Measurements from ENCODE around the gene C1RL.

C1RL gene

GRCh38 chr12:7096006-7096932, 12.7 kb downstream of the C1RL start:
- H3K9me3 ChIP-seq (ENCODE audit: control insufficient read depth in 5 of 5, low read length in 5 of 5): no peaks in the 10 kb centered on the region
- peaks cover 5 to 24% (median 19%) of the 10 kb centered on the region in 5 donors for H3K4me1 ChIP-seq (ENCODE audit: control insufficient read depth in 5 of 5, insufficient read depth in 5 of 5, low read length in 5 of 5)

GRCh38 chr12:7093892-7094291, 15.1 kb downstream of the C1RL start:
- H3K4me3 ChIP-seq (ENCODE audit: low read depth in 1 of 5, low read length in 5 of 5): no peak overlapping the region
- no peak overlapping the region for H3K27ac ChIP-seq (ENCODE audit: low read depth, low read length)
- no peaks in the 10 kb centered on the region for H3K9me3 ChIP-seq (ENCODE audit: control insufficient read depth in 5 of 5, low read length in 5 of 5)
- peaks cover 3 to 13% (median 10%) of the 10 kb centered on the region in 5 donors for H3K36me3 ChIP-seq (ENCODE audit: control insufficient read depth in 5 of 5, insufficient read depth in 5 of 5, low read length in 5 of 5)
- no peak overlapping the region for H3K9ac ChIP-seq (ENCODE audit: low read length in 5 of 5)
- peaks cover 0 to 6% (median 0%) of the 10 kb centered on the region in 5 donors for H3K27me3 ChIP-seq (ENCODE audit: control insufficient read depth in 5 of 5, insufficient read depth in 4 of 5, low read length in 5 of 5)
- peaks cover 5 to 41% (median 32%) of the 10 kb centered on the region in 5 donors for H3K4me1 ChIP-seq (ENCODE audit: control insufficient read depth in 5 of 5, insufficient read depth in 5 of 5, low read length in 5 of 5)

More at GRCh38 chr12:7096006-7096932, 12.7 kb downstream of the C1RL start:
- H3K27ac ChIP-seq (ENCODE audit: low read depth, low read length): no peak overlapping the region
- H3K4me3 ChIP-seq (ENCODE audit: low read depth in 1 of 5, low read length in 5 of 5): no peak overlapping the region
- peaks cover 0 to 6% (median 0%) of the 10 kb centered on the region in 5 donors for H3K27me3 ChIP-seq (ENCODE audit: control insufficient read depth in 5 of 5, insufficient read depth in 4 of 5, low read length in 5 of 5)
- H3K36me3 ChIP-seq (ENCODE audit: control insufficient read depth in 5 of 5, insufficient read depth in 5 of 5, low read length in 5 of 5): peaks cover 6 to 16% (median 12%) of the 10 kb centered on the region in 5 donors
- no peak overlapping the region for H3K9ac ChIP-seq (ENCODE audit: low read length in 5 of 5)

DNA sequence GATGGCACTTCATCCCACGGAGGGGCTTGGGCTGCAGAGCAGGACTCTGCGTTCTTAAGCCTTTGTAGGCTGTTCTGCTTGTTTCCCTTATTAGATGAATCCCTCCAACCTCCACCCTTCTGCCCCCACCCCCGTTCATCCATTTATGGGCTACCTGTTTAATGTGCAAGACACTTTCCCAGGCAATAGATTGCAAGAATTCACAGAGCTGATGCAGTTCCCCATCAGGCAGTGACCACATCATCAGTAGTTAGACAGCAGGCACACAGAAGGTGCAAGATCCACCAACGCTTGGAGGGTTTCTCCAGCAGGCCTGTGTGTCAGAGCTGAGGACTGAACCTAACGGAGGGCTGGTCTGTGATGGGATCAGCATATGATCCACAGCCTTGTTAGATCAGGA, 15.5 kb downstream of the C1RL start:
- Histone ChIP-seq H3K9me3 (ENCODE audit: control insufficient read depth in 5 of 5, low read length in 5 of 5) (no peaks in the 10 kb centered on the region), H3K4me1 (ENCODE audit: control insufficient read depth in 5 of 5, insufficient read depth in 5 of 5, low read length in 5 of 5) (peaks cover 5 to 41% (median 32%) of the 10 kb centered on the region in 5 donors), H3K4me3 (ENCODE audit: low read depth in 1 of 5, low read length in 5 of 5) (no peak overlapping the region), H3K36me3 (ENCODE audit: control insufficient read depth in 5 of 5, insufficient read depth in 5 of 5, low read length in 5 of 5) (peaks cover 2 to 17% (median 13%) of the 10 kb centered on the region in 5 donors), H3K27me3 (ENCODE audit: control insufficient read depth in 5 of 5, insufficient read depth in 4 of 5, low read length in 5 of 5) (peaks cover 0 to 6% (median 0%) of the 10 kb centered on the region in 5 donors), H3K27ac (ENCODE audit: low read depth, low read length) (peak overlapping the region; percentile 88), H3K9ac (ENCODE audit: low read length in 5 of 5) (no peak overlapping the region)

DNA sequence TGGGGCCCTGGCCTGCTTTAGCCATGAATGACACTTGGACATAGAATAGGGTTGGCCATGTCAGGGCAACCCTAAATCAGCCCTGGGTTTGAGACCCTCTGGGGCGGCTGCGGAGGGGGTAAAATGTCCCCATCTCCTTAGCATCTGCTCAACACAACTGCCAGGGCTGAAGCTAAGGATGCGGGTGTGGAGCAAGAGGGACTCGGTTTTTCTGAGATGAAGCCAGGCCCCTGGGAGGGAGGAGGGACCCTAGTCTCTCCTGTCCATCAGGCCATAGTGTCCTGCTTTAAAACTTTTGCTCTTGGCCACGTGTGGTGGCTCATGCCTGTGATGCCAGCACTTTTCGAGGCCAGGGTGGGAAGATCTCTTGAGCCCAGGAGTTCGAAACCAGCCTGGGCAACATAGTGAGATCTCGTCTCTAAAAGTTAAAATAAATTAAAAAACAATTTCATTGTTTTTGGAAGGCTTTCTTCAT, 16.0 kb downstream of the C1RL start:
- H3K9ac ChIP-seq (ENCODE audit: low read length in 5 of 5): peak overlapping the region in 3 of 5 donors; percentile 21 to 62 (median 29)
- H3K27me3 ChIP-seq (ENCODE audit: control insufficient read depth in 5 of 5, insufficient read depth in 4 of 5, low read length in 5 of 5): peaks cover 0 to 6% (median 0%) of the 10 kb centered on the region in 5 donors
- peak overlapping the region; percentile 88 for H3K27ac ChIP-seq (ENCODE audit: low read depth, low read length)
- no peaks in the 10 kb centered on the region for H3K9me3 ChIP-seq (ENCODE audit: control insufficient read depth in 5 of 5, low read length in 5 of 5)
- H3K4me1 ChIP-seq (ENCODE audit: control insufficient read depth in 5 of 5, insufficient read depth in 5 of 5, low read length in 5 of 5): peaks cover 5 to 41% (median 32%) of the 10 kb centered on the region in 5 donors
- H3K4me3 ChIP-seq (ENCODE audit: low read depth in 1 of 5, low read length in 5 of 5): no peak overlapping the region
- H3K36me3 ChIP-seq (ENCODE audit: control insufficient read depth in 5 of 5, insufficient read depth in 5 of 5, low read length in 5 of 5): peaks cover 0 to 18% (median 13%) of the 10 kb centered on the region in 5 donors

DNA sequence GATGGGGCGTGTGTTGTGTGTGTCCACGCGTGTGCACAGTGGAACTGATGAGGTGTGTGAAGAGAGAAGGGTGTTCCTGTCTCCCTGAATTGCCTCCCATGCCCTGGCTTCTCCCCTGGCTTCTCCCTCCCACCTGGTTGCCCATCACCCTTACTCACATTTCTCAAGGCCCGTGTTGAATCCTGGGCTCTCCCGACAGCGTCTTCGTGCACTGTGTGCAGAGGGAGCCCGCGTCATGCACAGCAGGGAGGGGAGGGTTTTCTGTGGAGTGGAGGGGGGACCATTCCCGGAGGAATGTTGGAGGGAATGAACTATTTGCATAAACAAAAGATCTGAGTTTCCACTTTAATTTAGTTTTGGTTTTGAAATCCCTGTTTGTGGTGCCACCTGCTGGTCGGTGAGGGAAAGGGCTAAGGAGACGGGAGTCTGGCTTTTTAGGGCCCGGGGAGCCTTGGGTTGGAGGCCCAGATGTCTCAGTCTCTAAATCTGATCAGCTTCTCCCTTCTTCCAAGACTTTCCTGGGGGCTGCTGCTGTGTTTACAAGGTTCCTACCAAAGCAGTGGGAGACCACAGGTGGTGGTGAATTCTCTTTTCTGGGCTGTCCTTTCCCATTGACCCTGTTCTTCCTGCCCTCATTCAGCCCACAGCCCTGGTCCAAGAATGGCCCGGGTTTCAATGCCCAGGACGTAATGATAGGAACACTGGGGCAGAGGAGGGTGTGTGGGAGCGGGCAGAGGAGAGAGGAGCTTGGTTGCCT, 16.6 kb downstream of the C1RL start, which contains the start of gene C1R:
TSS of gene C1R (minus strand) at position 217 of the 757 bp plus-strand sequence. CDS start at position 160, 57 bp downstream.
- H3K4me1 ChIP-seq (ENCODE audit: control insufficient read depth in 5 of 5, insufficient read depth in 5 of 5, low read length in 5 of 5): peaks cover 5 to 41% (median 32%) of the 10 kb centered on the region in 5 donors
- peaks cover 0 to 6% (median 0%) of the 10 kb centered on the region in 5 donors for H3K27me3 ChIP-seq (ENCODE audit: control insufficient read depth in 5 of 5, insufficient read depth in 4 of 5, low read length in 5 of 5)
- no peaks in the 10 kb centered on the region for H3K9me3 ChIP-seq (ENCODE audit: control insufficient read depth in 5 of 5, low read length in 5 of 5)
- H3K27ac ChIP-seq (ENCODE audit: low read depth, low read length): peak within 1 kb of the TSS; percentile 88
- H3K9ac ChIP-seq (ENCODE audit: low read length in 5 of 5): peak within 1 kb of the TSS; percentile 29 to 73 (median 62)
- H3K36me3 ChIP-seq (ENCODE audit: control insufficient read depth in 5 of 5, insufficient read depth in 5 of 5, low read length in 5 of 5): peaks cover 0 to 19% (median 15%) of the 10 kb centered on the region in 5 donors
- H3K4me3 ChIP-seq (ENCODE audit: low read depth in 1 of 5, low read length in 5 of 5): peak within 1 kb of the TSS; percentile 67 to 80 (median 73)

DNA sequence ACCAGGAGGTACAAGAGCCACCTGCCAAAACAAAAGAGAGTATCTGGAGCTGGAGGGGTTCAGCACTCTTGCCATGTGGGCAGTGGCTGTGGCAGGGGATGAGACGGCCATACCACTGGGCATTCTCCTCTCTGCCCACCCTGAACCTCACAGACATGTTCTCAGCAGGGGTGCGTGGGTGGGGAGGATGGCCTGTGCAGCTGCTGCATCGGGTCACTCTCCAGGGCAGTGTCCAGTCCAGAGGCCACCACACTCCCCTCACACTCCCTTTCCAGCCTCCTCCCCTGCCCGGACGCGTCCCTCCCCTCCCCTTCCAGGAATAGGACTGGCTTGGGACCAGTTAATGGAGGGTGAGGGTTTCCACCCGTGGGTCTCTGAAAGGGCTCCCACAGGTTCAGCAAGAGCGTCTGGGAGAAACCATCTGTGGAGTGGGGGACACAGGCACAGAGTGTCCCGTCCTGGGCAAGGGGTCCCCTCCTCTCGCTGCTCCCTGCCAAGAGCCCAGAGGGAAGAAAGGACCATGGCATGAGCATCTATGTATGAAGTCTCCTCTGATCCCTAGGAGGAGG, 17.3 kb downstream of the C1RL start:
- peaks cover 5 to 41% (median 32%) of the 10 kb centered on the region in 5 donors for H3K4me1 ChIP-seq (ENCODE audit: control insufficient read depth in 5 of 5, insufficient read depth in 5 of 5, low read length in 5 of 5)

GRCh38 chr12:7091171-7091570, 17.8 kb downstream of the C1RL start:
- H3K27ac ChIP-seq (ENCODE audit: low read depth, low read length): peak overlapping the region; percentile 88
- no peaks in the 10 kb centered on the region for H3K9me3 ChIP-seq (ENCODE audit: control insufficient read depth in 5 of 5, low read length in 5 of 5)
- peak overlapping the region in 4 of 5 donors; percentile 26 to 73 (median 46) for H3K9ac ChIP-seq (ENCODE audit: low read length in 5 of 5)
- H3K27me3 ChIP-seq (ENCODE audit: control insufficient read depth in 5 of 5, insufficient read depth in 4 of 5, low read length in 5 of 5): peaks cover 0 to 6% (median 0%) of the 10 kb centered on the region in 5 donors
- peak overlapping the region; percentile 67 to 80 (median 73) for H3K4me3 ChIP-seq (ENCODE audit: low read depth in 1 of 5, low read length in 5 of 5)
- H3K36me3 ChIP-seq (ENCODE audit: control insufficient read depth in 5 of 5, insufficient read depth in 5 of 5, low read length in 5 of 5): peaks cover 0 to 23% (median 16%) of the 10 kb centered on the region in 5 donors
- peaks cover 5 to 41% (median 32%) of the 10 kb centered on the region in 5 donors for H3K4me1 ChIP-seq (ENCODE audit: control insufficient read depth in 5 of 5, insufficient read depth in 5 of 5, low read length in 5 of 5)

More for the DNA sequence above, 17.3 kb downstream of the C1RL start:
- Histone ChIP-seq H3K9ac (ENCODE audit: low read length in 5 of 5) (peak overlapping the region; percentile 29 to 73 (median 62)), H3K27ac (ENCODE audit: low read depth, low read length) (peak overlapping the region; percentile 88), H3K9me3 (ENCODE audit: control insufficient read depth in 5 of 5, low read length in 5 of 5) (no peaks in the 10 kb centered on the region), H3K27me3 (ENCODE audit: control insufficient read depth in 5 of 5, insufficient read depth in 4 of 5, low read length in 5 of 5) (peaks cover 0 to 6% (median 0%) of the 10 kb centered on the region in 5 donors), H3K4me3 (ENCODE audit: low read depth in 1 of 5, low read length in 5 of 5) (peak overlapping the region; percentile 67 to 80 (median 73)), H3K36me3 (ENCODE audit: control insufficient read depth in 5 of 5, insufficient read depth in 5 of 5, low read length in 5 of 5) (peaks cover 0 to 17% (median 17%) of the 10 kb centered on the region in 5 donors)

GRCh38 chr12:7090222-7090998, 18.6 kb downstream of the C1RL start:
- H3K27me3 ChIP-seq (ENCODE audit: control insufficient read depth in 5 of 5, insufficient read depth in 4 of 5, low read length in 5 of 5): peaks cover 0 to 6% (median 0%) of the 10 kb centered on the region in 5 donors
- peaks cover 5 to 41% (median 32%) of the 10 kb centered on the region in 5 donors for H3K4me1 ChIP-seq (ENCODE audit: control insufficient read depth in 5 of 5, insufficient read depth in 5 of 5, low read length in 5 of 5)
- peaks cover 0 to 30% (median 20%) of the 10 kb centered on the region in 5 donors for H3K36me3 ChIP-seq (ENCODE audit: control insufficient read depth in 5 of 5, insufficient read depth in 5 of 5, low read length in 5 of 5)
- H3K9me3 ChIP-seq (ENCODE audit: control insufficient read depth in 5 of 5, low read length in 5 of 5): no peaks in the 10 kb centered on the region
- H3K27ac ChIP-seq (ENCODE audit: low read depth, low read length): peak overlapping the region; percentile 88
- H3K4me3 ChIP-seq (ENCODE audit: low read depth in 1 of 5, low read length in 5 of 5): peak overlapping the region; percentile 46 to 74 (median 70)
- H3K9ac ChIP-seq (ENCODE audit: low read length in 5 of 5): peak overlapping the region in 2 of 5 donors; percentile 37 to 73

Measured in subcutaneous abdominal adipose tissue (tissue), 5 donors.